T-helper 2 cell treated with Interferon-gamma antibody and Interleukin-4, amounts not matched to agents 5 μg/mL and 100 μg/mL, for 36 hours (primary cell): ENCODE measurements around the gene EMC10.
"Not testable (repeated sequence)": the region's sequence is repeated elsewhere in the genome, so short reads cannot be mapped to it uniquely, and the experiment has no call there.

Experiments
- DNase-seq: peaks from one replicate; pipeline ENCODE4 v3.0.0; 2021; ENCODE audit warnings: low spot score
- H3K27ac Mint-ChIP-seq: one replicate; pipeline ENCODE4 v1.8.0; 2021; ENCODE audit warnings: mild to moderate bottlenecking, mixed read lengths
- H3K27me3 Mint-ChIP-seq: one replicate; pipeline ENCODE4 v1.8.0; 2021; ENCODE audit warnings: low read depth, mixed read lengths
- H3K36me3 Mint-ChIP-seq: one replicate; pipeline ENCODE4 v1.8.0; 2021; ENCODE audit warnings: low read depth, mixed read lengths
- H3K4me1 Mint-ChIP-seq: one replicate; pipeline ENCODE4 v1.8.0; 2021; ENCODE audit warnings: low read depth, mixed read lengths
- H3K4me3 Mint-ChIP-seq: one replicate; pipeline ENCODE4 v1.8.0; 2022; ENCODE audit warnings: mild to moderate bottlenecking, moderate library complexity, mixed read lengths
- H3K9me3 Mint-ChIP-seq: one replicate; pipeline ENCODE4 v1.8.0; 2021; ENCODE audit warnings: mixed read lengths

Gene EMC10

GRCh38 chr19:50514346-50515167, 38.2 kb downstream of the EMC10 start:
- H3K9me3 Mint-ChIP-seq: no peaks in the 10 kb centered on the region
- peak overlapping the region; percentile 57 for H3K27ac Mint-ChIP-seq
- no peak for DNase-seq
- H3K27me3 Mint-ChIP-seq: no peaks in the 10 kb centered on the region
- H3K4me1 Mint-ChIP-seq: peaks cover 9% of the 10 kb centered on the region
- no peak overlapping the region for H3K4me3 Mint-ChIP-seq
- no peaks in the 10 kb centered on the region for H3K36me3 Mint-ChIP-seq

- no peak for DNase-seq
- H3K36me3 Mint-ChIP-seq: no peaks in the 10 kb centered on the region
- H3K27me3 Mint-ChIP-seq: no peaks in the 10 kb centered on the region
- no peak overlapping the region for H3K4me3 Mint-ChIP-seq
- H3K4me1 Mint-ChIP-seq: peaks cover 9% of the 10 kb centered on the region
- no peaks in the 10 kb centered on the region for H3K9me3 Mint-ChIP-seq
- H3K27ac Mint-ChIP-seq: no peak overlapping the region
Observed at GRCh38 chr19:50515168-50515561, 38.9 kb downstream of the EMC10 start.

GRCh38 chr19:50516456-50516855, 40.1 kb downstream of the EMC10 start:
- Mint-ChIP-seq H3K4me3 (no peak overlapping the region), H3K36me3 (no peaks in the 10 kb centered on the region), H3K27me3 (no peaks in the 10 kb centered on the region), H3K4me1 (peaks cover 3% of the 10 kb centered on the region), H3K9me3 (no peaks in the 10 kb centered on the region), H3K27ac (no peak overlapping the region)
- no peak for DNase-seq

GRCh38 chr19:50516964-50517703, 40.8 kb downstream of the EMC10 start:
- Mint-ChIP-seq H3K4me1 (no peaks in the 10 kb centered on the region), H3K27me3 (no peaks in the 10 kb centered on the region), H3K36me3 (no peaks in the 10 kb centered on the region), H3K4me3 (no peak overlapping the region), H3K27ac (no peak overlapping the region), H3K9me3 (no peaks in the 10 kb centered on the region)
- no peak for DNase-seq

- Mint-ChIP-seq H3K9me3 (no peaks in the 10 kb centered on the region), H3K27ac (no peak overlapping the region), H3K36me3 (no peaks in the 10 kb centered on the region), H3K4me1 (no peaks in the 10 kb centered on the region), H3K27me3 (no peaks in the 10 kb centered on the region), H3K4me3 (no peak overlapping the region)
- no peak for DNase-seq
Observed at GRCh38 chr19:50517704-50518075, 41.4 kb downstream of the EMC10 start.

GRCh38 chr19:50518091-50519005, 42.0 kb downstream of the EMC10 start:
- no peaks in the 10 kb centered on the region for H3K27me3 Mint-ChIP-seq
- H3K4me1 Mint-ChIP-seq: no peaks in the 10 kb centered on the region
- H3K36me3 Mint-ChIP-seq: no peaks in the 10 kb centered on the region
- no peak overlapping the region for H3K4me3 Mint-ChIP-seq
- no peak overlapping the region for H3K27ac Mint-ChIP-seq
- no peaks in the 10 kb centered on the region for H3K9me3 Mint-ChIP-seq
- DNase-seq: no peak

- DNase-seq: no peak
- no peaks in the 10 kb centered on the region for H3K27me3 Mint-ChIP-seq
- H3K36me3 Mint-ChIP-seq: no peaks in the 10 kb centered on the region
- no peak overlapping the region for H3K27ac Mint-ChIP-seq
- H3K4me1 Mint-ChIP-seq: no peaks in the 10 kb centered on the region
- H3K4me3 Mint-ChIP-seq: no peak overlapping the region
- H3K9me3 Mint-ChIP-seq: no peaks in the 10 kb centered on the region
Observed at GRCh38 chr19:50519006-50519575, 42.8 kb downstream of the EMC10 start.

GRCh38 chr19:50520822-50521465, 44.6 kb downstream of the EMC10 start:
- Mint-ChIP-seq H3K4me1 (no peaks in the 10 kb centered on the region), H3K27ac (no peak overlapping the region), H3K36me3 (no peaks in the 10 kb centered on the region), H3K4me3 (no peak overlapping the region), H3K27me3 (no peaks in the 10 kb centered on the region), H3K9me3 (no peaks in the 10 kb centered on the region)
- DNase-seq: no peak

- H3K36me3 Mint-ChIP-seq: no peaks in the 10 kb centered on the region
- H3K9me3 Mint-ChIP-seq: no peaks in the 10 kb centered on the region
- H3K4me1 Mint-ChIP-seq: no peaks in the 10 kb centered on the region
- H3K4me3 Mint-ChIP-seq: no peak overlapping the region
- no peak for DNase-seq
- no peak overlapping the region for H3K27ac Mint-ChIP-seq
- no peaks in the 10 kb centered on the region for H3K27me3 Mint-ChIP-seq
Observed at GRCh38 chr19:50522881-50523280, 46.6 kb downstream of the EMC10 start.

- not testable (repeated sequence) for H3K36me3 Mint-ChIP-seq, H3K27me3 Mint-ChIP-seq, H3K27ac Mint-ChIP-seq, DNase-seq, H3K4me1 Mint-ChIP-seq, H3K4me3 Mint-ChIP-seq, H3K9me3 Mint-ChIP-seq
Observed at GRCh38 chr19:50528052-50528451, 51.7 kb downstream of the EMC10 start.

GRCh38 chr19:50531171-50531612, 54.9 kb downstream of the EMC10 start:
- Mint-ChIP-seq H3K4me1 (no peaks in the 10 kb centered on the region), H3K9me3 (peaks cover 6% of the 10 kb centered on the region), H3K27ac (no peak overlapping the region), H3K27me3 (no peaks in the 10 kb centered on the region), H3K36me3 (no peaks in the 10 kb centered on the region), H3K4me3 (no peak overlapping the region)
- DNase-seq: no peak

GRCh38 chr19:50532952-50533351, 56.6 kb downstream of the EMC10 start:
- H3K27me3 Mint-ChIP-seq: no peaks in the 10 kb centered on the region
- no peak for DNase-seq
- H3K4me3 Mint-ChIP-seq: no peak overlapping the region
- peaks cover 6% of the 10 kb centered on the region for H3K9me3 Mint-ChIP-seq
- H3K36me3 Mint-ChIP-seq: no peaks in the 10 kb centered on the region
- H3K4me1 Mint-ChIP-seq: no peaks in the 10 kb centered on the region
- no peak overlapping the region for H3K27ac Mint-ChIP-seq

- H3K4me3 Mint-ChIP-seq: no peak overlapping the region
Observed at GRCh38 chr19:50534478-50534877, 58.2 kb downstream of the EMC10 start.

More at GRCh38 chr19:50534478-50534877, 58.2 kb downstream of the EMC10 start:
- no peak overlapping the region for H3K27ac Mint-ChIP-seq
- H3K36me3 Mint-ChIP-seq: no peaks in the 10 kb centered on the region
- H3K27me3 Mint-ChIP-seq: no peaks in the 10 kb centered on the region
- H3K9me3 Mint-ChIP-seq: peaks cover 6% of the 10 kb centered on the region
- H3K4me1 Mint-ChIP-seq: no peaks in the 10 kb centered on the region
- DNase-seq: no peak
